HG02642 (cell line): ENCODE results near the gene CHAC1.
"Not testable (repeated sequence)": the region's sequence is repeated elsewhere in the genome, so short reads cannot be mapped to it uniquely, and the experiment has no call there.

Source experiments
- ATAC-seq: cut with Tn5 transposase; IDR thresholded peaks from one replicate; pipeline ENCODE4 v1.9.1; 2021; ENCODE audit warnings: mild to moderate bottlenecking; ENCODE audit not compliant: unreplicated experiment, poor library complexity

The CHAC1 gene

GRCh38 chr15:40955141-40955903, 2.1 kb downstream of the CHAC1 start:
- no peak for ATAC-seq

- no peak for ATAC-seq
Observed at GRCh38 chr15:40955930-40956540, 2.8 kb downstream of the CHAC1 start.

GRCh38 chr15:40956541-40956982, 3.3 kb downstream of the CHAC1 start:
- no peak for ATAC-seq

GRCh38 chr15:40957041-40957555, 3.8 kb downstream of the CHAC1 start:
- no peak for ATAC-seq

- ATAC-seq: no peak
Observed at GRCh38 chr15:40957581-40958051, 4.3 kb downstream of the CHAC1 start.

- ATAC-seq: no peak
Observed at GRCh38 chr15:40958146-40958545, 4.9 kb downstream of the CHAC1 start.

GRCh38 chr15:40958723-40959122, 5.5 kb downstream of the CHAC1 start:
- no peak for ATAC-seq

- ATAC-seq: no peak
Observed at GRCh38 chr15:40959331-40960141, 6.3 kb downstream of the CHAC1 start.

GRCh38 chr15:40960151-40960885, 7.0 kb downstream of the CHAC1 start:
- ATAC-seq: no peak

- no peak for ATAC-seq
Observed at GRCh38 chr15:40960925-40961324, 7.7 kb downstream of the CHAC1 start.

- not testable (repeated sequence) for ATAC-seq
Observed at GRCh38 chr15:40961740-40962139, 8.5 kb downstream of the CHAC1 start.

- not testable (repeated sequence) for ATAC-seq
Observed at GRCh38 chr15:40962317-40962716, 9.0 kb downstream of the CHAC1 start.

- ATAC-seq: no peak
Observed at GRCh38 chr15:40963201-40963600, 9.9 kb downstream of the CHAC1 start.

GRCh38 chr15:40964006-40964405, 10.7 kb downstream of the CHAC1 start:
- ATAC-seq: no peak

GRCh38 chr15:40964634-40965033, 11.4 kb downstream of the CHAC1 start:
- ATAC-seq: no peak

- ATAC-seq: no peak
Observed at GRCh38 chr15:40968290-40969085, 15.2 kb downstream of the CHAC1 start.

- ATAC-seq: no peak
Observed at GRCh38 chr15:40969363-40969762, 16.1 kb downstream of the CHAC1 start.

GRCh38 chr15:40974879-40975278, 21.6 kb downstream of the CHAC1 start:
- ATAC-seq: no peak

GRCh38 chr15:40976819-40977218, 23.5 kb downstream of the CHAC1 start:
- no peak for ATAC-seq
